Neutrophil (primary cell): ENCODE results near the gene LRRC28.

Source experiments
- H3K27ac ChIP-seq: fragments of 200-600 bp; sonication (generic); 2 replicates; pipeline ENCODE4 v1.5.1; 2016; ENCODE audit warnings: mild to moderate bottlenecking, moderate library complexity
- H3K27me3 ChIP-seq: fragments of 200-600 bp; sonication (generic); 2 replicates; pipeline ENCODE4 v1.6.0; 2016; ENCODE audit warnings: mild to moderate bottlenecking
- H3K36me3 ChIP-seq: fragments of 200-600 bp; sonication (generic); 2 replicates; pipeline ENCODE4 v1.5.1; 2017
- H3K4me1 ChIP-seq, 2 experiments: fragments of 200-600 bp in 1 of 2; sonication (generic) in 1 of 2; 1 replicate in 1 of 2; 2 replicates in 1 of 2; pipeline versions ENCODE4 v1.5.1 to v1.6.1; 2013 to 2016; ENCODE audit warnings: low read depth in 1 of 2, low read length in 1 of 2, mild to moderate bottlenecking in 1 of 2, moderate library complexity in 1 of 2; ENCODE audit not compliant: control insufficient read depth in 1 of 2, insufficient read depth in 1 of 2
- H3K4me3 ChIP-seq, 2 experiments: fragments of 200-600 bp in 1 of 2; sonication (generic) in 1 of 2; 1 replicate in 1 of 2; 2 replicates in 1 of 2; pipeline ENCODE4 v1.5.1; 2013 to 2016; ENCODE audit warnings: low read depth in 1 of 2, low read length in 1 of 2, mild to moderate bottlenecking in 1 of 2, moderate library complexity in 1 of 2
- H3K9me3 ChIP-seq: fragments of 200-600 bp; sonication (generic); 2 replicates; pipeline ENCODE4 v1.5.1; 2016
- CTCF ChIP-seq: fragments of 200-600 bp; sonication (generic); IDR thresholded peaks from 2 replicates; pipeline ENCODE4 v1.5.1; 2016; ENCODE audit warnings: antibody characterized with exemption

LRRC28 gene

GRCh38 chr15:99438224-99438585 lies 186.9 kb downstream of the LRRC28 start:
- Histone ChIP-seq H3K36me3 (no peaks in the 10 kb centered on the region), H3K9me3 (no peaks in the 10 kb centered on the region), H3K4me1 (peaks cover 0 to 3% of the 10 kb centered on the region in 2 experiments), H3K27me3 (peaks cover 32% of the 10 kb centered on the region), H3K27ac (no peak overlapping the region), H3K4me3 (no peak overlapping the region)
- no peak for TF ChIP-seq CTCF

DNA sequence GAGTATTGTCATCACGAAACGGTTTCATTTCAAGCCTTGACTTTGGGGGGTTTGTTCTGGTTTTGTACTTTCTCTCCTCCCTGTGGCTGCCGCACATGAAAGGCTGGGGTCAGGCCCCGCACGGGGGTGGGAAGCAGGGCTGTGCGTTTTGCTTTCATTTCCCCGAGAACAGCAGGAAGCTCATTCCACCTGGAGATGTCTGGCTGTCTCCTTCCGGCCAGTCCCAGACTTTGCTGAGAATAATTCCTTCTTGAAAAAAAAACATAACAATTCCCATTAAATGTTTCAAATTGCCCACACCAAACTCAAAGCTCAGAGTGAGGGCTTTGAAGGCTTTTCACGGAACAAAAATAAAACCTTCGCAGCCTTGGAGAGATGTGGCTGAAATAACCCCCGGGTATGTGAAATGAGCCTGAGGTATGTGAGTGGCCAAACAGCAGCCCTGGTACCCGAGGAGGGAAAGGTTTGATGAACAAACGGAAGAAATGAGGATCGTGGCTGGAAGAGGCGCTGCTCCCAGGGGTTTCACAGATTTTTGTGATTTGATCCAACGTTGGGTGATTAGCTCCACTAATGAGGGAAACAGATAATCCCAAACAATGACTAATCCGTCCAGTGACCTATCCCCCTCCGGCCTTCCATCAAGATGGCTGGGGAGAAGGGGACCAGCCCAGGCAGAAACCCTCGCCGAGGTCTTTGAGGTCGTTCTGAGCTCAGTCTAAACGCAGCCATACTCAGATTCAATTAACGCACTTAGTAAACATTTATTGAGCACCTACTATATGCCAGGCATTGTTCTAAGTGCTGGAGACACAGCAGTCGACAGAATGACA lies 187.6 kb downstream of the LRRC28 start:
- Histone ChIP-seq H3K36me3 (no peaks in the 10 kb centered on the region), H3K27ac (no peak overlapping the region), H3K4me1 (no peaks in the 10 kb centered on the region)

GRCh38 chr15:99439524-99439835 lies 188.2 kb downstream of the LRRC28 start:
- Histone ChIP-seq H3K9me3 (no peaks in the 10 kb centered on the region), H3K4me1 (no peaks in the 10 kb centered on the region), H3K36me3 (no peaks in the 10 kb centered on the region), H3K4me3 (no peak overlapping the region), H3K27me3 (peaks cover 28% of the 10 kb centered on the region), H3K27ac (no peak overlapping the region)
- no peak for TF ChIP-seq CTCF

More for the DNA sequence above, 187.6 kb downstream of the LRRC28 start:
- H3K27me3 ChIP-seq: peaks cover 32% of the 10 kb centered on the region
- H3K4me3 ChIP-seq: no peak overlapping the region
- no peak for TF ChIP-seq CTCF
- no peaks in the 10 kb centered on the region for H3K9me3 ChIP-seq

DNA sequence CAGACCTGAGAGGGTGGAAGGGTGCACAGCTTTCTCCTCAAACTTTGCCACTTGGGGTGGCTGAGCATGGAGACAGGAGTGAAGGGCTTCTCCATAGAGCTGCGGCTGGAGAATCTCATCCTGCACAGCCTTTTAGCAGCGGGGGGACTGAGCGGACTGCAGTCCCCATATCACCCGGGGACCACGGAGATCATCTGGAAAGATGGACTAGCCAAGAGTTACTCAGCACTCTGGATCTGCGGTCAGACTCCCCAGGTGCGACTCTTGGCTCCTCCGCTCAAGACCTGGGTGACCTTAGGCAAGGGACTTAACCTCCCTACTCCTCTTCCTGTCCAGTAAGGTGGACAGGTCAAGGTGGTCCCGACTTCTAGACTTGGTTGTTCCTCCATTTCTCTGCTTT lies 188.7 kb downstream of the LRRC28 start:
- Histone ChIP-seq H3K27me3 (peaks cover 22% of the 10 kb centered on the region), H3K36me3 (no peaks in the 10 kb centered on the region), H3K9me3 (no peaks in the 10 kb centered on the region), H3K4me3 (no peak overlapping the region), H3K4me1 (no peaks in the 10 kb centered on the region), H3K27ac (no peak overlapping the region)
- no peak for TF ChIP-seq CTCF
